BE2C (cell line): ENCODE results near the gene CDK10.

ENCODE experiments used
- DNase-seq: peaks from one replicate; pipeline ENCODE4 v3.0.0-alpha.2; 2020
- H3K27me3 ChIP-seq: fragments of 250-450 bp; sonication (Bioruptor Pico); 2 replicates; pipeline ENCODE4 v1.5.1; 2020; ENCODE audit warnings: mild to moderate bottlenecking
- H3K36me3 ChIP-seq: fragments of 250-450 bp; sonication (Bioruptor Pico); 2 replicates; pipeline ENCODE4 v1.5.1; 2020; ENCODE audit warnings: mild to moderate bottlenecking
- H3K4me1 ChIP-seq: fragments of 250-450 bp; sonication (Bioruptor Pico); 2 replicates; pipeline ENCODE4 v1.5.1; 2020
- H3K4me3 ChIP-seq: 2 replicates; pipeline ENCODE4 v1.5.1; 2011; ENCODE audit warnings: low read depth, low read length
- H3K9me3 ChIP-seq: fragments of 250-450 bp; sonication (Bioruptor Pico); 2 replicates; pipeline ENCODE4 v1.5.1; 2020
- CTCF ChIP-seq: IDR thresholded peaks from 2 replicates; pipeline ENCODE4 v1.5.1; 2012; ENCODE audit warnings: mild to moderate bottlenecking, low read depth, low read length

CDK10 gene

DNA sequence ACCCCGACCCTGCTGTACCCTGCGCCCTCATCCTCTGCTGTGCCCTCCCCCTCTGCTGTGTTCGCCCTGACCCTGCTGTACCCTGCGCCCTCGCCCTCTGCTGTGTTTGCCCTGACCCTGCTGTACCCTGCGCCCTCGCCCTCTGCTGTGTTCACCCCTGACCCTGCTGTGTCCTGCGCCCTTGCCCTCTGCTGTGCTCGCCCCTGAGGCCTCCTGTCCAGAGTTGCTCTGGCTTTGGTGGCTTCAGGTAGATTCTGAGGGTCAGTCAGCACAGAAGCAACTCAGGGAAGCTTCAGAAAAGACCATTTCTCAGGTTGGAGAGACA is 46.4 kb downstream of the CDK10 start:
- DNase-seq = no peak
- peaks cover 12% of the 10 kb centered on the region for H3K4me1 ChIP-seq
- TF ChIP-seq CTCF = no peak
- no peak overlapping the region for H3K4me3 ChIP-seq
- H3K36me3 ChIP-seq = peaks cover 85% of the 10 kb centered on the region
- no peaks in the 10 kb centered on the region for H3K27me3 ChIP-seq
- no peaks in the 10 kb centered on the region for H3K9me3 ChIP-seq

- no peak for TF ChIP-seq CTCF
- H3K36me3 ChIP-seq = peaks cover 88% of the 10 kb centered on the region
- DNase-seq = no peak
- no peaks in the 10 kb centered on the region for H3K9me3 ChIP-seq
- no peak overlapping the region for H3K4me3 ChIP-seq
- H3K4me1 ChIP-seq = peaks cover 12% of the 10 kb centered on the region
- no peaks in the 10 kb centered on the region for H3K27me3 ChIP-seq
These were observed 46.8 kb downstream of the CDK10 start for GRCh38 chr16:89733322-89733721.

GRCh38 chr16:89733792-89734191 is 47.3 kb downstream of the CDK10 start:
- Histone ChIP-seq H3K4me3 (no peak overlapping the region), H3K4me1 (peaks cover 12% of the 10 kb centered on the region), H3K27me3 (no peaks in the 10 kb centered on the region), H3K36me3 (peaks cover 89% of the 10 kb centered on the region), H3K9me3 (no peaks in the 10 kb centered on the region)
- TF ChIP-seq CTCF = no peak
- DNase-seq = no peak

- no peak for TF ChIP-seq CTCF
- Histone ChIP-seq H3K27me3 (no peaks in the 10 kb centered on the region), H3K9me3 (no peaks in the 10 kb centered on the region), H3K36me3 (peaks cover 91% of the 10 kb centered on the region), H3K4me3 (no peak overlapping the region), H3K4me1 (no peaks in the 10 kb centered on the region)
- no peak for DNase-seq
These were observed 50.1 kb downstream of the CDK10 start for GRCh38 chr16:89736554-89736953.

DNA sequence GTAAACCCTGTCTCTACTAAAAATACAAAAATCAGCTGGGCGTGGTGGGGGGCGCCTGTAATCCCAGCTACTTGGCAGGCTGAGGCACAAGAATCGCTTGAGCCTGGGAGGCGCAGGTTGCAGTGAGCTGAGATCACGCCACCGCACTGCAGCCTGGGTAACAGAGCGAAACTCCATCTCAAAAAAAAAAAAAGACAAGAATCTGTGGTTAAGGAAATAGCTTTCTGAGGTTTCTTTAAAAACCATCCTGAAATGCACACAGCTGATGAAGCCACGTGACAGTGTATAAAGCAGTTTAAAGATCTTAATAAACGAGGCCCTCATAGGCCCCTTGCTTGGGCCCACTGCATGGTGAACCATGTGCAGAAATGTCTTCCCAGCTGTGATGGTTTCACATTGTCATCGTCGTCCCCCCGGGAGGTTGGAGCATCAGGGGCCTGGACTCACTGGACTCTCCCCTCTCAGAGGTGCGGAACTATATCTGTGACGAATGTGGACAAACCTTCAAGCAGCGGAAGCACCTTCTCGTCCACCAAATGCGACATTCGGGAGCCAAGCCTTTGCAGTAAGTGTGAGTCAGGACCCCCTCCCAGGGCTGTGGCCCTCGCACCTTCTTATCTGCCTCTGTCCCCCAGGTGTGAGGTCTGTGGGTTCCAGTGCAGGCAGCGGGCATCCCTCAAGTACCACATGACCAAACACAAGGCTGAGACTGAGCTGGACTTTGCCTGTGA is 51.0 kb downstream of the CDK10 start:
- H3K27me3 ChIP-seq = no peaks in the 10 kb centered on the region
- TF ChIP-seq CTCF = no peak
- H3K9me3 ChIP-seq = no peaks in the 10 kb centered on the region
- H3K36me3 ChIP-seq = peaks cover 87% of the 10 kb centered on the region
- no peaks in the 10 kb centered on the region for H3K4me1 ChIP-seq
- H3K4me3 ChIP-seq = no peak overlapping the region
- no peak for DNase-seq

DNA sequence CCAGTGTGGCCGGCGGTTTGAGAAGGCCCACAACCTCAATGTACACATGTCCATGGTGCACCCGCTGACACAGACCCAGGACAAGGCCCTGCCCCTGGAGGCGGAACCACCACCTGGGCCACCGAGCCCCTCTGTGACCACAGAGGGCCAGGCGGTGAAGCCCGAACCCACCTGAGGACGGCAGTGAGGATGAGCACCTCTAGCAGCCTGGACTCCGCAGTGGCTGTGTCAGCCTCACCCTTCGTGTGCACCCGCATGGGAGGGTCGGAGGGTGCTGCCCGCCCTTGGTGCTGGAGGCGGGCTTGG is 51.5 kb downstream of the CDK10 start:
- Histone ChIP-seq H3K4me1 (no peaks in the 10 kb centered on the region), H3K4me3 (no peak overlapping the region), H3K27me3 (no peaks in the 10 kb centered on the region), H3K9me3 (no peaks in the 10 kb centered on the region), H3K36me3 (peaks cover 90% of the 10 kb centered on the region)
- DNase-seq = no peak
- TF ChIP-seq CTCF = no peak
